Left lung (tissue), 10 donors: Measurements from ENCODE around the gene CSNK2A1. TPM values are rescaled to one million over a fixed set of nuclear protein-coding genes. Genes with fewer than 3 reads are reported as not detected.
A peak's percentile ranks its signal among the peaks of the same experiment; 100 is the strongest.

Source experiments
- ATAC-seq: fragments of 200-7000 bp; cut with Tn5 transposase; one replicate; pipeline ENCODE4 v1.9.1; 2020; ENCODE audit warnings: moderate library complexity
- DNase-seq, 4 donors: peaks; one replicate each; pipeline ENCODE4 v3.0.0-alpha.2; 2013 to 2020
- H3K27ac ChIP-seq, 2 donors: fragments of 200-600 bp; sonication (generic) in 1 of 2; one replicate each; pipeline versions ENCODE4 v1.5.0 to v1.8.0; 2020 to 2021
- H3K27me3 ChIP-seq, 2 donors: fragments of 200-600 bp; sonication (generic) in 1 of 2; one replicate each; pipeline versions ENCODE4 v1.5.0 to v1.8.0; 2020 to 2021
- H3K36me3 ChIP-seq, 2 donors: fragments of 200-600 bp; sonication (generic) in 1 of 2; one replicate each; pipeline versions ENCODE4 v1.5.0 to v1.8.0; 2020 to 2021
- H3K4me1 ChIP-seq, 2 donors: fragments of 200-600 bp; one replicate each; pipeline ENCODE4 v1.8.0; 2021
- H3K4me3 ChIP-seq, 2 donors: fragments of 200-600 bp; sonication (generic) in 1 of 2; one replicate each; pipeline versions ENCODE4 v1.5.0 to v1.8.0; 2020 to 2021; ENCODE audit warnings: mild to moderate bottlenecking in 1 of 2
- H3K9me3 ChIP-seq, 2 donors: fragments of 200-600 bp; sonication (generic) in 1 of 2; one replicate each; pipeline versions ENCODE4 v1.5.0 to v1.8.0; 2020 to 2021
- CTCF ChIP-seq, 2 donors: fragments of 200-600 bp; sonication (generic) in 1 of 2; IDR thresholded peaks; one replicate each; pipeline versions ENCODE4 v1.5.0 to v1.8.0; 2021; ENCODE audit warnings: antibody characterized with exemption in 2 of 2
- intact Hi-C, 2 donors: fragments of 100-400 bp; cut with DNase I; formaldehyde crosslinking; loops; one replicate each; pipeline versions ENCODE4 v1.11.2 to v1.14.2; 2022
- polyA plus RNA-seq, 6 donors: library from polyadenylated mRNA; unstranded; fragments of 120-200 nt; gene quantifications; one replicate each; pipeline ENCODE4 v1.2.1, GENCODE V29; 2013; ENCODE audit not compliant: insufficient read length in 6 of 6
- total RNA-seq, 2 donors: library from RNA; stranded (reverse); fragmentation: NEBNext Ultra II Directional; extraction: Animal tissue kit (Norgen Biotek cat#: 25700); gene quantifications; one replicate each; pipeline ENCODE4 v1.2.1, GENCODE V29; 2021
- donor health status: DM: no; HTN: yes; CAD: no.
- donor health status: DM: no; HTN: no; CAD: no.

The CSNK2A1 gene
- total and polyA plus RNA-seq, 8 donors: 78.5 to 157 (median 133) TPM

GRCh38 chr20:539848-540247 lies 3.7 kb downstream of the CSNK2A1 start:
- ATAC-seq (no peak), DNase-seq (no peak)
- Histone ChIP-seq H3K4me1 (peaks cover 32 to 74% of the 10 kb centered on the region in 2 donors), H3K27ac (no peak overlapping the region), H3K27me3 (no peaks in the 10 kb centered on the region), H3K9me3 (no peaks in the 10 kb centered on the region), H3K4me3 (no peak overlapping the region), H3K36me3 (no peaks in the 10 kb centered on the region)
- TF ChIP-seq CTCF (IDR thresholded peaks at IDR 0.05): no peak
- intact Hi-C loops: no loop called here

- H3K9me3 ChIP-seq: no peaks in the 10 kb centered on the region
- H3K36me3 ChIP-seq: no peaks in the 10 kb centered on the region
- peak overlapping the region in 1 of 2 donors; percentile 18 for H3K27ac ChIP-seq
- H3K4me3 ChIP-seq: no peak overlapping the region
- H3K4me1 ChIP-seq: peaks cover 32 to 71% of the 10 kb centered on the region in 2 donors
- no peak for TF ChIP-seq CTCF (IDR thresholded peaks at IDR 0.05)
- no peak for ATAC-seq
- intact Hi-C loops: no loop called here
- DNase-seq: no peak
- H3K27me3 ChIP-seq: no peaks in the 10 kb centered on the region
These were observed 4.4 kb downstream of the CSNK2A1 start for GRCh38 chr20:539191-539590.

GRCh38 chr20:537983-538382 lies 5.6 kb downstream of the CSNK2A1 start:
- no peak for ATAC-seq
- Histone ChIP-seq H3K4me1 (peaks cover 33 to 75% of the 10 kb centered on the region in 2 donors), H3K27me3 (no peaks in the 10 kb centered on the region), H3K9me3 (no peaks in the 10 kb centered on the region), H3K4me3 (no peak overlapping the region), H3K27ac (no peak overlapping the region), H3K36me3 (no peaks in the 10 kb centered on the region)
- no peak for TF ChIP-seq CTCF (IDR thresholded peaks at IDR 0.05)
- intact Hi-C loops: no loop called here
- DNase-seq: no peak

GRCh38 chr20:536426-537010 lies 7.1 kb downstream of the CSNK2A1 start:
- no peaks in the 10 kb centered on the region for H3K9me3 ChIP-seq
- H3K36me3 ChIP-seq: no peaks in the 10 kb centered on the region
- no peaks in the 10 kb centered on the region for H3K27me3 ChIP-seq
- intact Hi-C loops: no loop called here
- TF ChIP-seq CTCF (IDR thresholded peaks at IDR 0.05): no peak
- H3K4me3 ChIP-seq: no peak overlapping the region
- peaks cover 27 to 73% of the 10 kb centered on the region in 2 donors for H3K4me1 ChIP-seq
- no peak overlapping the region for H3K27ac ChIP-seq
- DNase-seq: no peak
- no peak for ATAC-seq

- intact Hi-C loops: no loop called here
- Histone ChIP-seq H3K4me3 (no peak overlapping the region), H3K4me1 (peaks cover 27 to 72% of the 10 kb centered on the region in 2 donors), H3K27ac (no peak overlapping the region), H3K36me3 (no peaks in the 10 kb centered on the region), H3K27me3 (no peaks in the 10 kb centered on the region), H3K9me3 (no peaks in the 10 kb centered on the region)
- DNase-seq (no peak), ATAC-seq (peak; percentile 80)
- TF ChIP-seq CTCF (IDR thresholded peaks at IDR 0.05): no peak
These were observed 7.6 kb downstream of the CSNK2A1 start for GRCh38 chr20:535958-536357.
